PFSK-1 (cell line): ENCODE results near the gene SPG7.

ENCODE experiments used
- FOXP2 ChIP-seq: optimal IDR thresholded peaks from 2 replicates; pipeline ENCODE3; 2011; ENCODE audit warnings: borderline replicate concordance, control low read depth, inconsistent platforms; ENCODE audit not compliant: insufficient read depth; ENCODE audit errors: extremely low read length, extremely low read depth
- POLR2AphosphoS5 ChIP-seq: IDR thresholded peaks from 2 replicates; pipeline ENCODE4 v1.6.1; 2012; ENCODE audit warnings: low read depth, mild to moderate bottlenecking, control low read depth, low read length, moderate library complexity
- REST ChIP-seq, 2 experiments: IDR thresholded peaks; 2 replicates each; pipeline versions ENCODE4 v1.6.1 to v1.8.0; 2011 to 2012; ENCODE audit warnings: low read depth in 2 of 2, low read length in 2 of 2, control low read depth in 1 of 2, inconsistent platforms in 1 of 2, mild to moderate bottlenecking in 1 of 2, moderate library complexity in 1 of 2; ENCODE audit not compliant: insufficient read depth in 1 of 2
- SIN3A ChIP-seq: IDR thresholded peaks from 2 replicates; pipeline ENCODE4 v1.6.1; 2012; ENCODE audit warnings: mild to moderate bottlenecking, low read length, moderate library complexity, borderline replicate concordance; ENCODE audit not compliant: insufficient read depth
- TAF1 ChIP-seq: IDR thresholded peaks from 2 replicates; pipeline ENCODE4 v1.6.1; 2012; ENCODE audit warnings: low read length, control low read depth, borderline replicate concordance; ENCODE audit not compliant: insufficient read depth

SPG7 gene

DNA sequence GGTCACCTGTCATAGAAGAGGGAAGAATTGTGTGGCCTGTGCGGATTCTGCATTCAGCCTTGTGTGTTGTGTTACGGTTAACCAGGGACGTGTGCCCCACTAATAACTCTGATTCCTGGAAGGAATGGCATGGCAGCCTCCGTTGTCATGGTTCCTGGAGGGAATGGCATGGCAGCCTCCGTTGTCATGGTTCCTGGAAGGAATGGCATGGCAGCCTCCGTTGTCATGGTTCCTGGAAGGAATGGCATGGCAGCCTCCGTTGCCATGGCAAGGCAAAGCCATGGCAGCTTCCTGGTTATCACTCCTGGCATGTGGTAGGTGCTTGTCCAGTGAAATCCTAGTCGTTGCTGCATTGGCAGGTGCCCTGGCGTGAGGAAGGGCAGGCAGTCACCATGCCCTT lies 8.9 kb downstream of the SPG7 start:
- TF ChIP-seq TAF1 (no peak), SIN3A (no peak), FOXP2 (no peak), POLR2AphosphoS5 (no peak)

GRCh38 chr16:89519881-89520280 lies 11.7 kb downstream of the SPG7 start:
- TF ChIP-seq POLR2AphosphoS5 (no peak), REST (IDR thresholded peaks at IDR 0.05; ENCODE audit: insufficient read depth in 1 of 2, low read depth in 2 of 2, low read length in 2 of 2) (no peak), TAF1 (no peak), FOXP2 (no peak), SIN3A (no peak)

DNA sequence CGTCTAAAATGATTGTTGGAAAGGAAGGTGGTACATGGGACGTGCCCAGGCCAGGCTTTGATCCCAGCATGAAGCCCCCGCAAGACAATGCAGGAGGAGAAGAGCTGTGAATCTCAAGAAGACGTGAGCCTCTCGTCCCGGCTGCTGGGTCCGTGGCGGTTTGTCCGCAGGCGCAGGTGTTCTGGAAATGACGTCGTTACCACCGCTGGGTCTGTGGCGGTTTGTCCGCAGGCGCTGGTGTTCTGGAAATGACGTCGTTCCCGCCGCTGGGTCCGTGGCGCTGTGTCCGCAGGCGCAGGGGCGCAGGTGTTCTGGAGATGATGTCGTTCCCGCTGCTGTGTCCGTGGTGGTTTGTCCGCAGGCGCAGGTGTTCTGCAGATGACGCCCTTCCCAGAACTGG lies 14.1 kb downstream of the SPG7 start:
- no peak for TF ChIP-seq POLR2AphosphoS5
- TF ChIP-seq FOXP2, result no peak
- no peak for TF ChIP-seq TAF1
- TF ChIP-seq SIN3A, result no peak
- TF ChIP-seq REST (IDR thresholded peaks at IDR 0.05; ENCODE audit: insufficient read depth in 1 of 2, low read depth in 2 of 2, low read length in 2 of 2), result no peak

GRCh38 chr16:89523680-89524344 lies 15.6 kb downstream of the SPG7 start:
- TF ChIP-seq POLR2AphosphoS5 (no peak), SIN3A (no peak), REST (IDR thresholded peaks at IDR 0.05; ENCODE audit: insufficient read depth in 1 of 2, low read depth in 2 of 2, low read length in 2 of 2) (no peak), TAF1 (no peak), FOXP2 (no peak)

- TF ChIP-seq POLR2AphosphoS5 (no peak), REST (IDR thresholded peaks at IDR 0.05; ENCODE audit: insufficient read depth in 1 of 2, low read depth in 2 of 2, low read length in 2 of 2) (no peak), SIN3A (no peak), FOXP2 (no peak), TAF1 (no peak)
Observed at GRCh38 chr16:89525146-89525913, 17.1 kb downstream of the SPG7 start.
